Measurements from ENCODE around the gene PPP2R3B. TPM values are rescaled to one million over a fixed set of nuclear protein-coding genes. Genes with fewer than 3 reads are reported as not detected.
"Not testable (repeated sequence)": the region's sequence is repeated elsewhere in the genome, so short reads cannot be mapped to it uniquely, and the experiment has no call there.

PPP2R3B gene
- total RNA-seq, 2 donors from 2014 or later = 20.6 to 73.2 TPM

- Histone ChIP-seq H3K9me3 (no peaks in the 10 kb centered on the region), H3K4me3 (no peak overlapping the region), H3K27ac (no peak overlapping the region), H3K4me1 (replicated peaks) (no peaks in the 10 kb centered on the region), H3K36me3 (no peaks in the 10 kb centered on the region), H3K27me3 (replicated peaks; ENCODE audit: insufficient read depth) (no peaks in the 10 kb centered on the region)
- 89% methylated on average over 23 of the region's 23 CpGs for WGBS
- TF ChIP-seq POLR2AphosphoS5 (IDR thresholded peaks at IDR 0.05) (no peak), POLR2A (IDR thresholded peaks at IDR 0.05) (no peak), CTCF (IDR thresholded peaks at IDR 0.05) (no peak)
- DNase-seq (ENCODE audit: low spot score) = no peak
- intact Hi-C loops (cut with DNase I) = no loop called here
Observed at GRCh38 chrX:332496-332860, 54.2 kb downstream of the PPP2R3B start.

- H3K36me3 ChIP-seq = no peaks in the 10 kb centered on the region
- TF ChIP-seq POLR2AphosphoS5 (IDR thresholded peaks at IDR 0.05) (no peak), CTCF (IDR thresholded peaks at IDR 0.05) (no peak), POLR2A (IDR thresholded peaks at IDR 0.05) (no peak)
- H3K27ac ChIP-seq = no peak overlapping the region
- no peaks in the 10 kb centered on the region for H3K4me1 ChIP-seq (replicated peaks)
- H3K4me3 ChIP-seq = no peak overlapping the region
- WGBS = 58% methylated on average over 35 of the region's 35 CpGs
- H3K9me3 ChIP-seq = no peaks in the 10 kb centered on the region
- no peaks in the 10 kb centered on the region for H3K27me3 ChIP-seq (replicated peaks; ENCODE audit: insufficient read depth)
- intact Hi-C loops (cut with DNase I) = no loop called here
- DNase-seq (ENCODE audit: low spot score) = no peak
Observed at GRCh38 chrX:331825-332495, 54.7 kb downstream of the PPP2R3B start.

GRCh38 chrX:331151-331824, 55.4 kb downstream of the PPP2R3B start:
- H3K9me3 ChIP-seq = no peaks in the 10 kb centered on the region
- intact Hi-C loops (cut with DNase I) = no loop called here
- TF ChIP-seq CTCF (IDR thresholded peaks at IDR 0.05) (no peak), POLR2A (IDR thresholded peaks at IDR 0.05) (no peak), POLR2AphosphoS5 (IDR thresholded peaks at IDR 0.05) (no peak)
- 4% methylated on average over 40 of the region's 51 CpGs for WGBS
- no peak overlapping the region for H3K27ac ChIP-seq
- no peak overlapping the region for H3K4me3 ChIP-seq
- H3K36me3 ChIP-seq = no peaks in the 10 kb centered on the region
- no peaks in the 10 kb centered on the region for H3K27me3 ChIP-seq (replicated peaks; ENCODE audit: insufficient read depth)
- DNase-seq (ENCODE audit: low spot score) = no peak
- H3K4me1 ChIP-seq (replicated peaks) = no peaks in the 10 kb centered on the region

GRCh38 chrX:330726-331150, 56.0 kb downstream of the PPP2R3B start:
- no peak overlapping the region for H3K4me3 ChIP-seq
- no peaks in the 10 kb centered on the region for H3K4me1 ChIP-seq (replicated peaks)
- 9% methylated on average over 21 of the region's 28 CpGs for WGBS
- H3K27ac ChIP-seq = no peak overlapping the region
- no peaks in the 10 kb centered on the region for H3K9me3 ChIP-seq
- DNase-seq (ENCODE audit: low spot score) = no peak
- no peaks in the 10 kb centered on the region for H3K27me3 ChIP-seq (replicated peaks; ENCODE audit: insufficient read depth)
- TF ChIP-seq CTCF (IDR thresholded peaks at IDR 0.05) = no peak
- no peak for TF ChIP-seq POLR2AphosphoS5 (IDR thresholded peaks at IDR 0.05)
- no peak for TF ChIP-seq POLR2A (IDR thresholded peaks at IDR 0.05)
- H3K36me3 ChIP-seq = no peaks in the 10 kb centered on the region
- intact Hi-C loops (cut with DNase I) = no loop called here

GRCh38 chrX:330141-330725, 56.5 kb downstream of the PPP2R3B start:
- 63% methylated on average over 29 of the region's 29 CpGs for WGBS

More at GRCh38 chrX:330141-330725, 56.5 kb downstream of the PPP2R3B start:
- H3K36me3 ChIP-seq; H3K27me3 ChIP-seq (replicated peaks; ENCODE audit: insufficient read depth); intact Hi-C loops (cut with DNase I); H3K4me1 ChIP-seq (replicated peaks); H3K9me3 ChIP-seq; DNase-seq (ENCODE audit: low spot score); H3K4me3 ChIP-seq; H3K27ac ChIP-seq: not testable (repeated sequence)
